ENCODE results near the gene XRCC1.
A peak's percentile ranks its signal among the peaks of the same experiment; 100 is the strongest.
"Not testable (repeated sequence)": the region's sequence is repeated elsewhere in the genome, so short reads cannot be mapped to it uniquely, and the experiment has no call there.

Gene XRCC1

GRCh38 chr19:43572171-43572588 lies 3.1 kb downstream of the XRCC1 start:
- DNase-seq = peak; percentile 93

- peak; percentile 69 for DNase-seq
These were observed 5.0 kb downstream of the XRCC1 start for GRCh38 chr19:43570174-43570791.

- DNase-seq = no peak
These were observed 5.7 kb downstream of the XRCC1 start for GRCh38 chr19:43569657-43570056.

- DNase-seq = no peak
These were observed 10.5 kb downstream of the XRCC1 start for GRCh38 chr19:43564800-43565199.

- no peak for DNase-seq
These were observed 11.4 kb downstream of the XRCC1 start for GRCh38 chr19:43563816-43564457.

- DNase-seq = peak; percentile 79
These were observed 12.6 kb downstream of the XRCC1 start for GRCh38 chr19:43562698-43563241.

GRCh38 chr19:43562226-43562697 lies 13.1 kb downstream of the XRCC1 start:
- DNase-seq = no peak

GRCh38 chr19:43561139-43561970 lies 14.0 kb downstream of the XRCC1 start:
- no peak for DNase-seq

GRCh38 chr19:43560687-43561086 lies 14.6 kb downstream of the XRCC1 start:
- no peak for DNase-seq

- DNase-seq = no peak
These were observed 20.0 kb downstream of the XRCC1 start for GRCh38 chr19:43555185-43555770.

- DNase-seq = no peak
These were observed 20.9 kb downstream of the XRCC1 start for GRCh38 chr19:43554317-43554895.

- DNase-seq = no peak
These were observed 21.7 kb downstream of the XRCC1 start for GRCh38 chr19:43553656-43554055.

- no peak for DNase-seq
These were observed 22.7 kb downstream of the XRCC1 start for GRCh38 chr19:43552616-43553015.

- no peak for DNase-seq
These were observed 23.2 kb downstream of the XRCC1 start for GRCh38 chr19:43552198-43552450.

GRCh38 chr19:43551399-43552197 lies 23.7 kb downstream of the XRCC1 start:
- no peak for DNase-seq

GRCh38 chr19:43548706-43549105 lies 26.6 kb downstream of the XRCC1 start:
- DNase-seq = no peak

- DNase-seq = not testable (repeated sequence)
These were observed 27.4 kb downstream of the XRCC1 start for GRCh38 chr19:43547926-43548325.

GRCh38 chr19:43546581-43546980 lies 28.7 kb downstream of the XRCC1 start:
- DNase-seq = no peak

GRCh38 chr19:43545981-43546380 lies 29.3 kb downstream of the XRCC1 start:
- DNase-seq = no peak

GRCh38 chr19:43545276-43545675 lies 30.1 kb downstream of the XRCC1 start:
- DNase-seq = no peak

GRCh38 chr19:43544077-43544476 lies 31.2 kb downstream of the XRCC1 start:
- DNase-seq = no peak
